Cortex of kidney (tissue), 1 donor: ENCODE data around the gene UBE3A.

Experiments used
- DNase-seq: peaks from one replicate; lab custom pipeline; 2025; lab: John Stamatoyannopoulos, UW

UBE3A gene

DNA sequence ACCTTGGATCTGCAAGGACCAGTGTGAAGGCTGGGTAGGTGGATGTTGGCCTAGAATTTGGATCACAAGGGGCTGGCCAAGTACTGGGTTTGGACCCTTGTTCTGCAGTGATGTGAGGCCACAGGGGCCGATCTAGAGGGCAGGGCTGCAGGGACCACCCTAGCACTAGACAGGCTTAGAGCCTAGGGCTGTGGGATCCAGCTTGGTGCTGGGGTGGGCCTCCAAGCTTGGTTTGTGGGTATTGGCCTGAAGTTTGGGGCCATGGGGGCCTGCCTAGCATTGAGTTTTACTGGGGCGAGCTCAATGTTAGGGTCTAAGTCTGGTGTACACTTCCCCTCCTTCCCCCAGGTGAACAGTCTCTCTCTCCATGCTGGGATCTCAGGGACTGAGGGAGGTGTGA lies 36.5 kb downstream of the UBE3A start:
- no peak for DNase-seq

DNA sequence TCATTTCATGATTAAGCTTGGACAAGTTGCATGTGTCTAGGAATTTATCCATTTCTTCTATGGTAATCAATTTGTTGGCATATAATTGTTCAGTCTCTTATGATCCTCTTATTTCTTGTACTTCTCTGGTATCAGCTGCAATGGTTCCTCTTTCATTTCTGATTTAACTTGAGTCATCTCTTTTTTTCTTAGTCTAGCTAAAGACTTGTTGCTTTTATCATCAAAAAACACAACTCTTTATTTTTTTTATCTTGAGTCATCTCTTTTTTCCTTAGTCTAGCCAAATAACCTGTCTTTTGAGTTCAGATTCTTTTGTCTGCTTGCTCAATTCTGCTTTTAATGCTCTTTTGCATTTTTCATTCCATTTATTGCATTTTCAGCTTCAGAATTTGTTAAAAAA lies 37.3 kb downstream of the UBE3A start:
- no peak for DNase-seq

DNA sequence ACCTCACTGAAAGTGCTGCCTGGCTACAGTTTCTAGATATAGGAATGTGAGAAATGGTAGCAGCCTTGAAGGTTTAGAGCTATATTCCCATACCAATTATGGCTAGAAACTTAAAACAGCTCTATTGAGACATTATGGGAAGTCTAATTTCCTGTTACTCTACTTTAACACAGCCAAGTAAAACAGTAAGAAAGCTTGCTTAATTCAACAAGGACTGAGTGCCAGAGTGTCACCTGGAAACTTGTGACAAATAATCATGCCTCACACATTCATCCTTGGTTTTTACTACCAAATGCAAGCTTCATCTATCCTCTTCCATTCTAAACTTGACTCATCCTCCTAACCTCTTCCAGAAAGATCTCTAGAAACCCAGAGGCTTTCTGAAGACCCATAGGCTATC lies 41.7 kb downstream of the UBE3A start:
- no peak for DNase-seq

DNA sequence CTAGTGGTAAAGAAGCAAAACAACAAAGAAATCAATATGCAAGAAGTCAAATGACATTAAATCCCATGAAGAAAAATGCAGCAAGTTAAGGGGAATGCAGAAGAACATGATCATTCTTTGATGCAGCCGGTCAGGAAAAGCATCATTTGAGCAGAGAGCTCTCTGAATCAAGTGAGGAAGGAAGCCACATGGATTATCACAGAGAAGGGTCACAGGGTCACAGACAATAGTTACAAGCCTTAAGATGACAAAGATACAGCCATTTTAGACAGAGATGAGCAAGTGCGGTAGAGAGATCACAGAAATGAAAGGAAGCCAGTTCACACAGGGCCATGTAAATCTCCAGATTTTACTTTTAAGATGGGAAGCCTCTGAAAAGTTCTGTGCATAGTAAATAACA lies 43.9 kb downstream of the UBE3A start:
- no peak for DNase-seq

DNA sequence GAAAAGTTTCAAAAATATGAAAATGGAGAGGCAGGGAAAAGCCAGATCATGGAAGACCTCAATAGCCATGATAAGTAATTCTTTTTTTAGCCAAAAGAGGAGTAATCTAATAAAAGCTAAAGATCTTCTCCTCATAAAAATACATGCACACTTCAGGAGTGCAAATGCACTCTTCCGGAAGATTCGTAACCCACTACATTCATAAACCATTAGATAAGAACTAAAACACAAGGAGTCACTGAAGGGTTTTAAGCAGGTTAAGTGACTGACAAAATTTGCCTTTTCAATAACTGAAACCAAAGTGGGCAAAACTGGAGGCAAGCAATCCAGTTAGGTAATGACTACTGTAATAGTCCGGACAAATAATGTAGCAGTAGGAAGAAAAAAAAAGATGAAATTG lies 46.0 kb downstream of the UBE3A start:
- DNase-seq: no peak

DNA sequence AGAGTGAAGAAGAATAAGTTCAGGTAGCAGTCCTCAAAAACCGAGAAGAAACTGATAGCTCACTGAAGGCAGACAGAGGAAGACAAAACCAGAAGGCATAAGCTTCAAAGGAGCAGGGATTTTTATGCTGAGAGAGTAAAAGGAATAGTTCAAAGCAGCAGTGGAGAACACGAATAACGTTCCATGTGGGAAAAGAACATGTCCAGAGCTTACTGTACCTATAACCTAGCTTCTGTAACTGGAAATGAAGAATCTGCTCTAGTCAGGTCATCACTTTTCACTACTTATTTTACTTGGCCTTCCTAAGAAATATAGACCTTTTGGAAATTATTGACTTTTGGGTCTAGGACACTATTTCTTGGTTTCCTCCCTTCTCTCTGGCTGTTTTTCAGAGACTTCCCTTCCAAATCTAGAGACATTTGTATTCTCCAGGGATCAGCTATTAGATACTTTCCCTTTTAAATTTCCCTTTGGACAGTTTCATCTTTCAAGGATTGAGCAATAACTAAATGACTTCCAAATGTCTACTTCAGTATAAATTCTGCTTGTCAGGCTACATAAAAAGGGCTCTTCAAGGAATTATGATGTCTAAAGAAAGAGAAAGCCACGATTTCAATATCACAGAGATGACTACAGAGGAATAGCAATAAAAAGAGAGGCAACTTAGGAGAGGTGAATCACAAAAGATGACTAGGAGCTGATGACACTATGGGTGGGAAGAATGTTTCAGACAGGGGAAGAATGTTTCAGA lies 46.7 kb downstream of the UBE3A start:
- no peak for DNase-seq

DNA sequence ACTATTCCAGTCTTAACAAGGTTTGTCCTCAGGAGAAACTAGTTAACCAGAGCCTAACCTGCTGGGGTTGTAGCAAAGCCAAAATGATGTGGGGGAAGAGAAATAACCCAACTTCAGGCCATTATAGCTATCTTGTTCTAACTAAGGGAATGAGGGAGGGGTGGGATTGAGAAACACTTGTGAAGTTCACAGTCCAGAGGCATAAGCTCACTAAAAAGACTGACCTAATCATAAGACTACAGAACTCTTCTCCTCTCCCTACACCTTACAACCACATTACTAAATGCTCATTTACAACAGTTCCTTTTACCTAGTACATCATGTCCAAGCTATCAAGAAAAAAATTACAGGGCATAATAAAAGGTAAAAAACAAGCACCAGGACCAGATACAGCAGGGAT lies 52.8 kb downstream of the UBE3A start:
- DNase-seq: no peak

DNA sequence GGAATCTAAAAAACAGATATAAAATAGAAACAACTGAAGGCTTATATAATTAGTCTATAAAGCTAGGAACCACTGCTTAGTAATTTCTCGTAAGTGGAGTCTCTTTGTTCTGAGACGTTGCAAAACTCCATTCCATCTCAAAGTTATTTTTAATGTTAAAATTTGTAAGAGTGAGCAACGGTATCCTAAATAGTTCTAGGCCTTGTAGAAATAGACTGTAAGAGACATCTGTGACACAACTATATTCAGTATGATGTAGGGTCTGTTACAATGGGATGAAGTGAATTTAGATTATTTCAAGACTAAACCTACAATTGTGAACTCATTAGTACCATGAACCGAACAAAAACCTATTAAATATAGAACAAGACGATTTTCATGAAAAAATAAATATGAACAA lies 57.2 kb downstream of the UBE3A start:
- DNase-seq: no peak

DNA sequence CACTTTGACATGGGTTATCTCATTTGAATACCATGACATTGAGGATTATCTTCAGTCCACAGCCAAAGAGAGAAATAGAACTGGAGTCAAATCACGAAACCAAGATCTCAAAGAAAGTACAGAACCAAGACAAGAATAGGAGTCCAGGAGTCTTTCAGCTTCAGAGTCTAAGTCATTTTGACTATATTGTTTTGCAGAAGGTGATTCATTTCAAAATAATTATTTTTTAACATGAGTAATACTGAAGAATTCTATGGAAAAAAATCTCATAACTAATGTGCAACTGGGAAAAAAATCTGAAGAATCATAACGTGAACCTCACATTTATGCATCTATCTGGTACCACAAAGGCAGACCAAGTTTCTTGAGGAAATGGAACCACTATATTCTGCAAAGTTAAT lies 60.3 kb downstream of the UBE3A start:
- no peak for DNase-seq

DNA sequence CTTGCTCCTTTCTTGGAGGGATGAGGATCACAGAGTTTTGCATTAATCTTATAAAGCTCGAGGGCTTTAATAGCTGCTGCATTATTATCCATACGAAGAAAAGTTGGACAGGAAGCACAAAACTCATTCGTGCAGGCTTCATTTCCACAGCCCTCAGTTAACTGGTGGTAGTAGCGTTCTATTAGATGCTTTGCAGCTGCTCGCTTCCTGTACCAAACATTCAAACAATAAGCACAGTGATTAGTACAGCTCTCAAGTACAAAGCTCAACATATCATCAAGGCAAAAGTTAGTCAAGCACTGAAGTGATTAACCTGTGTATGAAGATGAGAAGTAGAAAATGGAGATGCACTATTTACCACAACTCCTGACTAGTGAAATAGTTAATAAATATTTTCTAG lies 63.3 kb downstream of the UBE3A start:
- no peak for DNase-seq

DNA sequence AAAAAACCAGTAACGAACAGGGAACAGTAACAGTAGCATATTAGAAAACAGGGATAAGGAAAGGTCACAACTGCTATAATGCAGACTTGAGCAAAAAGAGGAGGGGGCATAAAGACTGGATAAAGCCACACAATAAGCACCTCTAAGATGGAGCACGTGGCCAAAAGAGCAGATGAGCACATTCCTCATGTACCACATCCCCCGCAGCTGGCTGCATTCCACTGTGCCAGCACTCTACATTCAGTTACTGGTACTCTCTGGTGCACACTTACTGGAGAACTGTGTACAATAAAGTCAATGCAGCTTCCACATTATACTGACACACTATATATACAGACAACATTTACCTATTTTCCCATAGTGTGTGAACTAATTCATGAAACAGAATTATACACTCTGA lies 64.7 kb downstream of the UBE3A start:
- no peak for DNase-seq

DNA sequence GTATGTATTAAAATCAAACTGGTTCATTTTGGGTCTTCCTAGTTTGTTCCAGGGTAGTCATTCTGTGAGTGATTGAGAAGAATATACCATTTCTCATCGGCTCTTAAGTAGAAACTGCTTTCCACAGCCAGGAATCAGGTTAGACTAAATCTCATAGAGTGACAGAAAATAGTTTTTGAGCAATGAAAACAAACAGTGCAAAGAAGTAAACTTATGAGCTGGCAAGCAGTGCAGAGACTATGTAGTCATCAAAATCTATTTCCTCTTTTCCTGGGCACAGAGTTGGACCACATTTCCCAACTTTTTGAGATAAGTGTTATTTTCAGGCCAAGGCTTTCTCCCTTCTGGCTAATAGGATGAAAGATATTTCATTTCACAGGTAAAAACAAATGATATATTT lies 66.5 kb downstream of the UBE3A start:
- no peak for DNase-seq

DNA sequence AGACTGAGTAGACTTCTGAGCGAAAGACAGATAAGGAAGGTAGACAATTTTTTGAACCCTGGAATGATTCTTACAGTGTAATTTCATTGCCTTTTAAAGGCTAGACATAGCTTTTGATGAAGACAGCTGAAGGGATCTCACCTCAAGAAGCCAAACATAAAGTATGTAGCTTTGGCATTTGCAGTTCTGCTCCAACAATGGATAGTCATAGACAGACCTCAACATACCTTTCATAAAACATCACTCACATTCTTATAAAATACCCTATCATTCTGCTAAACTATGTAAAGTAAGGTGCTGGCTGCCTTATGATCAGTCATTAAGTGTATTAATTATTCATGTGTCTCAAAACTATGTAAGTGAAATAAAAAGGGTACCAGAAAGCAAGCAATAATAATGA lies 70.0 kb downstream of the UBE3A start:
- no peak for DNase-seq

DNA sequence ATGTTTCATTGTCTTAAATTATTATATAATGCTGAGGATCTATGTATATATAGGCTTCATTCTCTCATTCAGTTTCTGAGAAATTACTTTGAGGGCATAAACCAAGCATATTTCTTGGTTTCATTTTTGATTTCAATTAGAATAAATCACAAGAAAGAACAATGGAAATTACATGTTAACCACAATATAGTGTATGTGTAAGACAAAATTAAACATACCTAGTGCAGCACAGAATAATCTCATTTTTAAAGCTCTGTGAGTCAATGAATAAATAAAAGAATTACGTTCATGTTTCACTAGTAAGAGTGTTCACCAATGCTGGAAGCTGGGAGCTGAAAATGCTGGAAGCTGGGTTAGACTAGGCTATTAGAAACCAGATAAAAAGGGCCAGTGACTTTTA lies 72.8 kb downstream of the UBE3A start:
- no peak for DNase-seq

DNA sequence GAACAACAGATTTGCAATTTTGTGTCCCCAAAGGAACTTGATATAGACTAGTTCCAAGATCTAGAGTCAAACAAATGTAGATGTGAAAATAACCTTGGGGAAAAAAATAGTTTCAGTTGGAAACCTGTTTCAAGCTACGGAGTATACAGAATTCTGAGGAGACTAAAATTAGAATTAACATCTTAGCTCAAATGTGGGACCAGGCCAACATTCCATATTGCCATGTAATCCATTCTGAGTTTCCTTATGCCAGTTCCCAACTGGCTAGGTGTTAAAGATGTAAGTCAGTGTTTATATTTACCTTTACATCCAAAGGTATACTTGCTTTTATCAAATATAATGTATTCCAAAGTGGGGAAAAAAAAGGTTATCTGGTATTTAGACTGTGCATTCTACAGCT lies 76.3 kb downstream of the UBE3A start:
- no peak for DNase-seq

DNA sequence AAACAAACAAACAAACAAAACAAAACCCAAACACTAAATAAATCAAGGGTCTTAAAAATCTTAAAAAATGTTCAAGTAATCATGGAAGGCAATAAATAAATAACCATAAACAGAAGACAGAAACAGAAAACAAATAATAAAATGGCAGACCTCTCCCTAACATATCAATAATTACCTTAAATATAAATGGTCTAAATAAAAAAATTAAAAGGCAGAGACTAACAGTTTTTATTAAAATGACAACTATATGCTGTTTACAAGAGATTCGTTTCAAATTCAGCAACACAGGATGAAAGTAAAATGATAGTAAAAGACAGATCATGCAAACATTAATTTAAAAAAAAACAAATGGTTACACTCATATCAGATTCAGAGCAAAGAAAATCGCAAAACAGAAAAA lies 91.1 kb downstream of the UBE3A start:
- DNase-seq: no peak

DNA sequence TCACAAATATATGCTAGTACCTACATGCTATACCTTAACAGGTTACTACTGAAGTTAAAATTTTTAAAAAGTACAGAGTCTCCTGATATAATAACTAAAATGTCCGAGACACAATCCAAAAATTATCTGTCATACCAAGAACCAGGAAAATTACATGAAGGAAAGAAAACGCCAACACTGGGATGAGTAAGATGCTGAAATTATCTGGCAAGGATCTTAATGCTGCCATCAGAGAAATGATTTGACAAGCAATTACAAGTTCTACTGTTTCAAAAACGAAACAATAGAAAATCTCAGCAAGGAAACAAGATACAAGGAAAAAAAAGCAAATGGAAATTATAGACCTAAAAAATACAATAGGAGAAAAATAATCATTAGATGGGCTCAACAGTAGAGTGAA lies 92.5 kb downstream of the UBE3A start:
- DNase-seq: no peak

DNA sequence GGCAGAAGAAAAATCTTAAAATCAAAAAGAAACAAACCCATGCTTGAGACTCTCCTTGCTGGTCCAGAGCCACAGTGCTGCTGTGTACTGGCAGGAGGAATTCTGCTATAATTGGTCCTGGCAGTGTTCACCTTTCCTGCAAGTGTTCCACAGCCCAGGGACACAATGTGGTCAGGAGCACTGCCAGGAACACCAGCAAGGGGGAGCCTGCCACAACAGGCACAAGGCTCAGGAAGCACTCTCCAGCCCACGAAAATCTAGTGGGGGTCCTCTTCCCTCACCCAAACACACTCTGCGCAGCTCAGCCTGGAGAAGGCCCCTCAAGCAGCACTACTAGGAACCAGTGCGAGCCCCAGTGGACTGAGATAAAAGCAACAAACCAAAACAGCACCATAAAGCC lies 92.9 kb downstream of the UBE3A start:
- DNase-seq: no peak

DNA sequence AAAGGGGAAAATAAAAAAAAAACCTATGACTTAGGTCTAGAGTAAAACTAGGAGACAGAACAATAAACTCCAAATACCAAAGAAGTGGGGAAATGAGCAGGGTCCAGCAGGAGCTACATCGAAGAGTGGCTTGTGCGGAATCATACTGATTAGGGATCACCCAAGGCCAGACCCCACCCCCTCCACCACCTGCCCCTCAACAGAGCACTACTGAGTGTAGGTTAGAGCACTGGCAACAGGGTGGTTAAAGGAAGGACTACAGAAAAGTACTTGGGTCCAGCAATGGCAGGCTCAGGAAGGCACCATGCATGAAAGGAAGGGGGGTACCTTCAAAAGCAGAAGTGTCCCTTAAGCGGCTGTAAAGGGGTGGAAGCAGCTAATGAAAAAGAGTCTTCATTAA lies 96.2 kb downstream of the UBE3A start:
- DNase-seq: no peak

DNA sequence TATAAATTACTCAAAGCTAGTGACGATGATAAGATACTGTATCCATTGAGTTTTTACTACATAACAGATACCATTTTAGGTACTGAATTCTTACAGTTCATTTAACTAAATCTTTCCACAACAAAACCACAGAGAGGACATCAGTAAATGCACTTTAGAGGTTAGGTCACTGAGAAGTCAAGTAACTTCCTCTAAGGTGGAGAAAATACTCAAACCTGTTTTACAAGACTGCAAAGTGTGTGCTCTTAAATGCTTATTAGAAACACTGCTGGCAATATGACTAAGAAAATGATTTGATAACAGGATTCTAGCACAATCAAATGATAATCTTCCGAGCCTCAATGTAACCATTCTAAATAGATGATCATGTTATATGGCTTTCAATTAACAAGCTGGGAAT lies 99.4 kb downstream of the UBE3A start:
- DNase-seq: no peak

DNA sequence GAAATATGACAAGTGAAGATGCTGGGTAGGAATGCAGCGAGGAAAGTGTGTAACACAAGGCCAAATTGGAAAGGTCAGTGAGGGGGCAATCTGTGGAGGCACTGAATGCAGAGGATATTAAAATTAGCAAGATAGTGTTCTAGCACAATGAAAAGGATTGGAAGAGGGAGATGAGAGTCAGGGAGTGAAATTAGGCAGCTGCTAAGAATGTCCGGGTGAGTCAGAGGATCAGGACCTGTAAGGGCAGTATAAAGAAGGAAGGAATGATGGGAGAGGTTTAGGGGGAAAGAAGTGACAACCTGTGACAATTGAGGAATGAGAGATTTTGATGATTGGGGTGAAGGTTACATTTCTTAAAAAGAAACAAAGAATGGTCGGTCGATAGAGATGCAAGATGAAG lies 103.5 kb downstream of the UBE3A start:
- no peak for DNase-seq

DNA sequence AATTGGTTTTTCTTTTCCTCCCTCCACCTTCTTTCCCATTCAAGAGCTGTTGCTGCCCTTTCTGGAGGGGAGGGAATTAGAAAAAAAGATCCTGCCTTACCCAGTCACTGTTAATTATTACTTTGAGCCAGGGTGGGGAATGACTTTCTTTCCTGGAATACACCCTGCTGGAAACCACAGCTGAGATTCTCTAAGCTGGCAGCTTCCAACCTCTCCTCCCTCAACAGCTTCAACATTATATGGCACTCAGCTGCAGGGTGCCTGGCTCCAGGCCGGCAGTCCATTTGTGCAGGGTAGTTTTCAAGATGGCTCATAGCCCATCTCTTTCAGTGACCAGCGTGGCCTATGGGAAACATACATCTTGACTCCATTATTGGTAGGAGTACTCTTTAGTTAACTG lies 105.8 kb downstream of the UBE3A start:
- no peak for DNase-seq

DNA sequence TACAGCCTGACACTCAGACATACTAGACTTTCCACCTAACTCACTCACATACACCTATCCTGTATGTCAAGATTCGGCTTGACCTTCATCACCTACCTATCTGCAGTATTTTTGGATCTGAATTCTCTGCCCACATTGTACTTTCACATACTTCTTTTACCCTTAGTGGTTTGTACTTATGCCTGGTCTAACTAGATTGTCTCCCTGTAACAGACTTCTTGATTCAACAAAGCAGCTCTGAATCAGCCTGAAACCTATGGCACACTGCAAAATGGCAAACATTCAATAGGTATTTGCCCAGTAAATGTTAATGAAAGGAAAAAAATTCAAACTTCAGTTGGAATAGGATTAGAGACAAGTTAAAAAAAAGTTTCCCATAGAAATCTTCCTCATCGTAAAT lies 106.5 kb downstream of the UBE3A start:
- no peak for DNase-seq

DNA sequence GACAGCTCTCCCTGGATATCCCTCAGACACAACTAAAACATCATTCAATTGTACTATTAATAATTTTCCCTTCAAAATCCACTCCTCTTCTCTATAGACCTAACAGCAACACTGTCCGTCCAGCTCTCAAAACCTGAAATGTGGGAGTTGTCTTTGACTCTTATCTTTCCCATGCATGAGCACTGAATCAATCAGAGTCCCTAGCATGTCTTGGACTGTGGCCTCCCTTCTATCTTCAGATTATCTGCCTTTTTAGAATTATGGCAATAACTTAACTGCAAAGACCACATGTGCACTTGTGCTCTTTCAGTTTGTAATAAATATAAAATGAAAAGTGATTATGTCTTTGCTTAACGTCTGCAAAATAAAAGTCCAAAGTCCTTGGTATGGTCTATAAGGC lies 107.0 kb downstream of the UBE3A start:
- no peak for DNase-seq

DNA sequence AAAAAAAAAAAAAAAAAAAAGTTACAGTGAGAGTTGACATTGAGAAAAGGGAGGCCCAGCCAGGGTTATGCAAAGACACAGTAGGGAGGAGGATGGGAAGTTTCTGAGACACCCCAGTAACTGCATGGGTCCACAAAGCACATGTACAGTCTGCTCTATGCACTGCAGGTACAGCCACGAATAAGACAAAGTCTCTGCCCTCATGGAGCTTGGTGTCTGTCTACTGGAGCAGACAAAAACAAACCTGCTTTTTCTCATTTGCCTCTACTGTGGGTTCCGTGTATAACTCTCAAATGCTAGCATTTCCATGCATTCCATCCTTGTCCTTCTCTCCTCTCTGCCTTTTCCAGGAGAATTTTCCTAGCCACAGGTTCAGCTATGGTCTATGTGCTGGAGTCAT lies 107.4 kb downstream of the UBE3A start:
- DNase-seq: no peak
